SKM-1 treated with dmso at 0.1 percent for 144 hours (cell line): Measurements from ENCODE around the gene LRRC59.

Experiments used
- DNase-seq: peaks from one replicate; lab custom pipeline; 2025; ENCODE audit not compliant: unreplicated experiment; lab: John Stamatoyannopoulos, UW

Gene LRRC59

DNA sequence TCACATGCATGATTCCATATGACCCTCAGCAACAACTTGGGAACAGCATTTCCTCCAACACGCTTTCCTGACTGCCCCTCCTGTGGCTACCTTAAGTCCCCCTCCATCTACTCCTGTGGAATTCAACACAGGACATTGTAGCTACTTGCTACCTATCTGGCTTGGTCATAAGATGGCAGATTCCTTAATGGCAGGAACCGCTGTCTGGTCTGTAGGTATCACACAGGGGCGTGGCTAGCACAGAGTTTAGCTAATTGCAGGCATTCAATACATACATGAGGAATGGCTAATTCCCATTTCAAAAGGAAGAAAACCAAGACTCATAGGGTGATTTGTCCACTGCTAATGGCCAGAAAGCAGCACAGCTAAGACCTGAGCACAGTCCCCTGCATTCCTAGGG, 8.6 kb downstream of the LRRC59 start:
- no peak for DNase-seq

DNA sequence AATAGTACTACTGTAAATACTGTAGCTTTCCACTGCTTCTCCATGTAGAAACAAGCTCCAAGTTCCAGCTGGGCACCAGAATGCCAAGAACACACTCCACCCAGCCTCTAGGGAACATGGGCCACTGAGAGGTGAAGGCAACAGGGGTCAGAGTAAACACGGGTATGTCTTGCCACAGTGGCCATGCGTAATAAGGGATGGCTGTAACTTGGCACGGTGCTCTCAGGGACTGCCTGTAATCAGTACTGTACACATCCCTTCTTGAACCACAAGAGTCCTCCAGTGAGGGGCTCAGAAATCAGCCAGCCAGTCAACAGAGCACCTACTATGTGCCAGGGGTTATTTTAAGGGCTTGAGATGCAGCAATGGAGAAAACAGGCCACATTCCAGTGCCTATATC, 10.8 kb downstream of the LRRC59 start:
- DNase-seq = no peak

DNA sequence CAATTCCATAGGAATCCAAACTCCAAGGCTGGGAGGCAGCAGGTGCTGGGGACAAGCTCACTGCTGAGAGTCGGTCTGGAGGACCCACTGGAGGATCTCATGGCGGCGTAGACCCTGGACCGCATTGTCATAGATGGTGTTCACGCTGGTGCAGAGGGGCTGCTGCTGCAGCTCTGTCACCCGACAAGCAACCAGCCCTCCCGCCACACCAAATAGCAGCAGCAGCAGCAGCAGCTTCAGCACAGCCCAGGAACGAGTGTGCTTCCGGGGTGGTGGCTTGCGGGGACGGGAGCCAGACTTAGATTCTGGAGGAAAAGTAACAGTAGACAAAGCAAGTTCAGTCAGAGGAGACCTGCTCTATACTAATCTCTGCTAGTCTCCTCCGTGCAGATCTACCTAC, 14.4 kb downstream of the LRRC59 start:
- no peak for DNase-seq

DNA sequence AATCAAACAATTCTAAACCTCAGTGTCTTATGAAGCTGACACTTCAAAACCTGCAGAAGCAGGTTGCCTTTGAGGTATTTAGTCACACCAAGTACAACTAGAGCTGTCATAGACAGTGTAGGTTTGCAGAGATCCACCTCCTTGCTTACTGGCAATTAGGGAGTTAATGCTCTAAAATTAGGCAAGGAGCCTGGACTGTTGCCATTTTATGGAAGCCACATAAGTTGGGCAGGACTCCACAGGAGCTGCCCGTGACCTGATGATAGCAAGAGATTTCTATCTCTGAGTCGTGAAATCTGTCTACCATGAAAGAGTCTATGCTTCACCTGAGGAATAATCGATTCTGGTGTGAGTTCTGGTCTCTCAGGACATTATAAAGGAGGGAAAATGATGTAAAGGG, 15.4 kb downstream of the LRRC59 start:
- no peak for DNase-seq

DNA sequence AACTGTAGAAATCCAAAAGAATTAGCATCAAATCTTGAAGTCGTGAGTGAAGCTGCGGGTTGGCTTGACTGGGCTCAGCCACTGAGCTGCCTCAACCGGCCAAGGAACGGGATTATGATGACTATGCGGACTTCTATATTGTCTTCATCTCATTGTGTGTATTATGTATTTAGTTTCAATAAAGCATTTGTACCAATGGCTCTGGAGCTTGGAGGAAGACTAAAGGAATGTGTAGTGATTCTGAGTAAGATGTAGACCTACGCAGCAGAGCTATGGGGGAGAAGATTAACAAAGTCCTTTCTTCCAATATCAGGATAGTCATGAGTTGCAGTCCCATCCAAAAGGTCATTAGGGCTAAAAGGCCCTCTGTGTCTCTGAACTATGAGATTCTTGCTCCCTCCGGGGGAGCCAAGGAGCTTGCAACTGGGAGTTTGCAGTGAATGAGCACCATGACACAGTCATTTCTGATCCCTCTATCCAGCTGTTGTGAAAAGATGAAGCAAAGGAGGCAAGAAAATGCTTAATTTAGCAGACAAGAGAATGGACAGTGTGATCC, 16.0 kb downstream of the LRRC59 start:
- DNase-seq = no peak

DNA sequence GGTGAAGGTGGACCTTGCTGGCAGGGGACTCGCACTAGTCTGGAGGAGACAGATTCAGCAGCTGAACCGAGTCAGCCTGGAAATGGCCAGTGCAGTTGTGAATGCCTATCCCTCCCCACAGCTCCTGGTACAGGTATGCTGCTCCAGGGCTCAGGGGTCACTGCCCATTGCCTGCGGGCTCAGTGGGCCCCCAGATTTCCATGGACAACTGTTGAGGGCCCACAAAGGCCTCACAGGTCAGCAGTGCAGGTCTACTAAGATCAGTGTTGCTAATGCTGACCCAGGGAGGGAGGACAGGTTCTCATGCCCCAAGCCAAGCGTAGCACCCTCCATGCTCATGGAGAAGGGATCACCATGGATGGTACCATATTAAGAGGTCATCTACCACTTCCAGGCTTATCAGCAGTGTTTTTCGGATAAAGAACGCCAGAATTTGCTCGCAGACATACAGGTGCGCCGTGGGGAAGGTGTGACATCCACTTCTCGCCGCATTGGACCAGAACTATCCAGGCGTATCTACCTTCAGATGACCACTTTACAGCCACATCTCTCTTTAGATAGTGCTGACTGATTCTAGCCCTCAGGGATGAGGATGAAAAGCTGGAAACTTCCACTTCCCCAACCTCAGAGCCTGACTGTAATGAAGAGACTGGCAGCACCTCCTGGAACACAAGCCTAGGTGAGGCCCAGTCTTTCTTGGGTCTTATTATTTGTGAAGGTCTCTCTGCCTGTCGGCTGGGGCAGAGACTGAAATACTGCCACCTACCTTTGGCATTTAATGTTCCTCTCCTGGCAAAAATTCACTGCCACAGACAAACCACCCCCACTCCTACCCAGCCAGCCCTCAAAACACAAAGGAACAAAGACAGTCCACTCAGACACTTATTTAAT, 16.7 kb downstream of the LRRC59 start:
- no peak for DNase-seq

DNA sequence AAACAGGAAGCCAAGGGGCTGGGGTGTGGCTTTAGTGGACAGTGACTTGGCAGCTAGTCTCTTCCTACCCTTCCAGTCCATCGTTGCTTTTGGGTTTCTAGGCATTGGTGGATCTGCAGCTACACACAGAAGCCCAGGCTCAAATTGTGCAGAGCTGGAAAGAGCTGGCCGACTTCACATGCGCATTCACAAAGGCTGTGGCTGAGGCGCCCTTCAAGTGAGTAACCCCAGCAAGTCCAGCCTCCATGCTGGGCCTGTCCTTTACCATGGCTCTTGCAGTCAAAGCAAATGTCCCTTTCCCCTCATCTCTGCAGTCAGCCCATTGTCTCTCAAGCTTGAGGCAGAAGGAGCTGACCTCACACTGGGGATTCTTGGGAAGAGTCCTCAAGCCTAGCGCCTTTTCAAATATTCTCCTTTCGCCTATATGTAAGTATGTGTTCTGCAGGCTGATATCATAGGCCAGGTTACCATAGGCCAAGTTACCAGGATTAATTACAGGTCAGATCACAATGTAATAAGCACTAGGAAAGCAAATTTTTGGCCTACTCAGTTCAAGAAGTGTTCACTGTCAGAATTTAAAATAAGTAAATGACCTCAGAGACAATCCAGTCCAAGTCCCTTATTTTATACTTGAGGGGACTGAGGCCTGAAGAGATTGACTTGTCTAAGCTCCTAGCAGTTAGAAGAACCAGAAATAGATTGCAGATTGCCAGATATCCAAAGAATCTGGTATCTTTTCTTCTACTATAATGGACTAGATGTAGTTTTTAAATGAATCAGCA, 17.8 kb downstream of the LRRC59 start:
- no peak for DNase-seq

DNA sequence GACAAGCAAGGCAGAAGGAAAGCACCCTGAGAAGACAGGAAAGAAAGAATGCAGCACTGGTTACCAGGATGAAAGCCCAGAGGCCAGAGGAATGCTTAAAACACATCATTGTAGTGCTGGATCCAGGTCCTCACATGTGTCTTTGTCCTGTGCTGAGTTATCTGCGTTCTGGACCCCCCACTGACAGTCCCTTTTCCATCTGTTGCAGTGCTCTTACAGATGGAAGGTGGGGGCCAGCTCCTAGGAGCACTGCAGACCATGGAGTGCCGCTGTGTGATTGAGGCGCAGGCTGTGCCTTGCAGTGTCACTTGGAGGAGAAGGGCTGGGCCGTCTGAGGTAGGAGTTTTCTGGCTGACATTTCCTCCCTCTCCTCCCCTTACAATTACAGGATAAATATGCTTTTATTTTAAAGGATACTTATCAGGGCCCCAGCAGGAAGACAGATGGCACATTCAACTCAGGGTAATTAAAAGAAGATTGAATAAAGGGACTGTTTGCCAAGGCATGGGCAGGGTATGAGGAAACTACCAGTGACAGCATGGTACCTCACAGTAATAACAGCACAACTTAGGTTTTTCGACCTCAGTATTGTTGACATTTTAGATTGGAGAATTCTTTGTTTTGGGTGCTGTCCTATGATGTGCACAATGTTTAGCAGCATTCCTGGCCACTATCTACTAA, 21.3 kb downstream of the LRRC59 start:
- DNase-seq = no peak

DNA sequence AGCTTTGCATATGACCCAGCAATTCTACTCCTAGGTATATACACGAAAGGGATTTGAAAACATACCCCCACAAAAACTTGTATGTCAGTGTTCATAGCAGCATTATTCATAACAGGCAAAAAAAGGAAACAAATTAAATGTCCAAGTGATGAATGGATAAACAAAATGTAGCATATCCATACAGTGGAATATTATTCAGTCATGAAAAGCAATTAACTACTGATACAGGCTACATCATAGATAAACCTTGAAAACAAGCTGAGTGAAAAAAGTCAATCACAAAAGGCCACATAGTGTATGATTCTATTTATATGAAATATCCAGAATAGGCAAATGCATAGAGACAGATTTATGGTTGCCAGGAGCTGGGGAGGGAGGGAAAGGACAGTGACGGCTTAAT, 23.6 kb downstream of the LRRC59 start:
- DNase-seq = no peak

DNA sequence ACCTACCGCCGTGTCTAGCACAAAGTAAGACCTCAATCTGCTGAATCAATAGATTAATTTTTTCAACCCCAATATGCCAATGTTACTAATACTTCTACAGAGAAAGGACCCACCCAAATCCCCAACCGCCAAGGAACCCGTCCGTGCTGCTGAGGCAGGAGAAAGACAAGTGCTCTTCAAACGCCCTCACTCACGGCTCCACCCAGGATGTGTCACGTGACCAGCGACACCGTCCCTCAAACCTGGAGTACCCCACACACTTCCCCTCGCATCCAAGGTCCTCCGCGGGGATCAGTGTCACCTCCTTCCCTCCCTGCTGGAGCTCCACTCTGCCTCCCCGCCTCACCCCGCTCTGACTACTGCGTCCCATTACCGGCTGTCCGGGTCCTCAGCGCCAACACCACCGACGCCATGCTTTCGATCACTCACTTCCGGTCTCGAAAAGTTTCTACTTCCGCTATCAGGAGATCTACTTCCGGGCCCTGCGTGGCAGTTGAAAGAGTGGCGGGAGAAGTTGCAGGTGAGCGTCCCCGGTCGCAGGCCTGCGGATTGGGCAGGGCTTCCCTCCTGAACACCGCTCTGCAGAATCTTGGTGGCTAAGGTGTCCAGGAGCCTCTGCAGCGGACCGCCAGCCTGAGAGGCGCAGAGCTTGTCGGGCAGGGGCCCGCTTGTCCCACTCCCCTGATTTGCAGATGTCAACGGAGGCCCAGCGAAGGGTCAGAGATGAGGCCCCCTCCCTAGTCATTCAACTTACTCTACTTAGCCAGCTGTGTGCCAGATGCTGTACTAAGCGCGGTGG, 24.4 kb downstream of the LRRC59 start, which contains the start of the genes EME1 and MRPL27:
Gene EME1 (plus strand): TSS at position 472 of the 799 bp plus-strand sequence. CDS start 1,980 bp downstream, outside the sequence.
Gene MRPL27 (minus strand): TSS at position 427 of the 799 bp plus-strand sequence. CDS start 14 bp downstream, at position 413.
- DNase-seq = peak; percentile 92

DNA sequence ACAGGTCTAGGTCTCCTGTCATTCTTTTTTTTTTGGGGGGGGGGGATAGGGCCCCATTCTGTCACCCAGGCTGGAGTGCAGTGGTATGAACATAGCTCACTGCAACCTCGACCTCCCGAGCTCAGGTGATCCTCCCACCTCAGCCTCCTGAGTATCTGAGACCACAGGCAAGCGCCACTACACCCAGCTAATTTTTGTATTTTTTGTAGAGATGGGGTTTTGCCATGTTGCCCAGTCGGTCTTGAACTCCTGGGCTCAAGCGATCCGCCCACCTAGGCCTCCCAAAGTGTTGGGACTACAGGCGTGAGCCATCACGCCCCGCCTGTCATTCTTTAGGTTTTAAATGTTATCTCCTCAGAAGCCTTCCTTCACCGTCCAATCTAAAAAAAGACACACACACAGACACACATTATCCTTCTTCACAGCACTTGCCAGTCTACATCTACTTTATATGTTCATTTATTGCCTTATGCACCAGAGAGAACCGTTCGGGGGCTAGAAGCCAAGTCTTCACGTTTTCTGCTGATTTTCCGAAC, 25.0 kb downstream of the LRRC59 start:
- no peak for DNase-seq

DNA sequence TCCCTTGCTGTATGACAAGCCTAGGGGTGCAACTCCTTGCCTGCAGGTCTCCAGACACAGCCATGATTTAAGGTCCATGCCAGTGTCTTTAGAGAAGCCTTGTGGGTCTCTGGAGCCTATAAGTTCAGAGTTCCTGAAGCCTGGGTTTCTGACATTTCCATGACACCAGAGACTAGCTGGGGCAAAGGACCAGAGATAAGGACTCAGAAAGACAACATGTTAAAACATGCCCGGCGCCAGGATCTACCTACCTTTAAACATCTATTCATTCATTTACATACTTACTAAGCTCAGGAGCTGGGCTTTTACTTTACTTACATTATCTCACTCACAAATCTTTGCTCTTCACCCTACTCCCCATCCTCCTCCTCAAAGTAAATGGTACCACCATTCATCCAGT, 25.8 kb downstream of the LRRC59 start:
- DNase-seq = no peak

DNA sequence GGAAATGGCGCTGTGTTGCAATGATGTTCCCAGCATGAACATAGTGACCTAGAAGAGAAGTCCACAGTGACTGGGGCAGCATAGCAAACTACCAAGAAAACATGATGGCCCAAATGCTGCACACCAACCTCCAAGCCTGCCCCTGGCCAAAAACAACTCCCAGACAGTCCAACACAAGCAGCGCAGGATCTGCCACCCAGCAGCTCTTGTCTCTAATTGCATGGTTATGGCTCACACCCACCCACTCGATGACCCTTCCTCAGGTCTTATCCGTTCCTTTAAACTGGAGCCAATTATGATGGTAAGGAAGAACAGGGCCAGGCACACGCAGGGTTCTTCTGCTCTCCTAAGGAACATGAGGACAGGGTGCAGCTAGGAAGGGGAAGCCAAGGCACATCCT, 27.3 kb downstream of the LRRC59 start:
- DNase-seq = no peak

DNA sequence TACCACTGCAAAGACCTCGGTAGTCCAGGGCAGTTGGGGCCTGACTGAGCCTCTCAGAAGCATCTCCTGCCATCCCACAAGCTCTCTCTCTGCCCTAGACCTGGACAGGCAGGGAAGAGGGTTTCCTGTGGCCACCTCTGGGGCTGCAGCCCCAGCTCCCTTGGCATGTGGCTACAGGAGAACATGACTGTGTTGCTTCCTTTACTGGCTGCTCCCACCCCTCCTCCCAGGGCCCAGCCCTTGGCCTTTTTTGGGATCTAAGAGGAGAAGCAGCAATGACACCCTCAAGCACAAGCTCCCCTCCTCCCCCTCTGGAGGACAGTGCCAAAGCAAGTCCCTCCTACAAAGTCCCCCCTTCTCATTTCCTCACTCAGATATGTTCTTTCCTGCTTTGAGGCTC, 29.9 kb downstream of the LRRC59 start:
- no peak for DNase-seq

DNA sequence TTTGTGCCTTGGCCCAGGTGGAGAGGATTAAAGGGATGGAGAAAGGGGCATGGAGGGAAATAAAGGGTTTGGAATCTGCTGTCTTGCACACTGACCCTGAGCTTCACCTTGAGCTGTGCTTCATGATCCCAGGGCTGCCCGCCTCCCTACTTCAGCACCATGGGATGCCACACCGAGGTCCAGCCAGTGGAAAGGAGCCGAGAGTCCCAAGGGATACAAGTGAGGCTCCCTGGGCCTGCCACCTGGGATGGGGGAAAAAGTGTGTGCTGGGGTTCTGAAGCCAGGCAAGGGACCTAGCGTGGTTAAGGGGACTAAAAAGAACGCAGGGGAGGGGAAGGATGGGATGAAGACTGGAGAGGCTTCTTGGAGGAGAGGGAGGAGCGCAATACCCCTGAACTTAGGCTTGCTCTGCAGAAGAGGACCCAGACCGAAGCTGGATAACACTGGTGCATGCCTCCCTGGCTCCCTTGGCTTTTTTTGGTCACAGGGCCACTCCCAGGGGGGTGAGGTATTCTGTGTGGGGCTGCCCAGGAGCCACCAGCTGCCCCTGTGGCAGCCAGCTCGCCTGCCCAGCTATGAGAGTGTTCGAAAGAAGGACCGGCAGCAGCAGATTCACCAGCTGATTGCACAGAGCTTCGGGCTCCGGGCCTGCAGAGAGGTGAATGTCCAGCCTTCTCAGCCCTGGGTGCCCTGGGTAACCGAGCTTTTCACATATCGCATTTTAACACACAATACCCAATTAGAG, 31.5 kb downstream of the LRRC59 start:
- DNase-seq = no peak

DNA sequence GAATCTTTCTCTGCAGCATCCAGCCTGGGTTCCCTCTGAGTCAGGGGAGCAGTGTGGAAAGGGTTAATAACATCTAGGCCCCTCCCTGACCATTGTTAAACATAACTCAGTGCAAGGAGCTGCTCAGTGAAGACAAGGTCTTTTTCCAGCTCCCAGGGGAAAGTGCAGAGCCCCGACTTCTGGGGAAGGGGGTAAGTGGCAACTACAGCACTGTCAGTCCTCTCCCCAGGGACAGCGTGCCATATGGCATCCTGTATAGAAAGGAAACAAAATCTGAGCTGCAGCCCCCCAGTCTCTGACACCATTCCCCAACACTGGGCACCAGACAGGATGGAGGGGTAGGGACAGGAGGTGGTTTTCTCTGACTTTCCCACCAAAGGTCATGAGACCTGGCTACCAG, 32.2 kb downstream of the LRRC59 start:
- DNase-seq = no peak

DNA sequence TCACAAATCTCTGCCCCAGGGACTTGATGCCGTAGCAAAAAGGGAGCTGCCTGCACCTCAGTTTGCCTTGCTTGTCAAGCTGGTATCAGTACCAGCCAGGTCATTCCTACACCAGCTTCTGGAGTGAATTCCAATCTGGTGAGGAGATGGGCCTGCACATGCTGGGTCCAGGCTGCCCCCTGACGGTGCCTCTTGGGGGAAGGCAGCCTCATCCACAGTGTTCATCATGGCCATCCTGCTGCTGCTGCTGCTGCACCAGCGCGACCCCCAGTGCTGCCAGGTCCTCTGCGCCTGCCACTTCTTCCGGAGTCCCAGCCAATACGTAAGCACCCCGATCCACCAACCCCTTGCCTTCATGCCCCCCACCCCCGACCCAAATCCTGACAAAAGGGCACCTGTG, 32.6 kb downstream of the LRRC59 start:
- DNase-seq = no peak

DNA sequence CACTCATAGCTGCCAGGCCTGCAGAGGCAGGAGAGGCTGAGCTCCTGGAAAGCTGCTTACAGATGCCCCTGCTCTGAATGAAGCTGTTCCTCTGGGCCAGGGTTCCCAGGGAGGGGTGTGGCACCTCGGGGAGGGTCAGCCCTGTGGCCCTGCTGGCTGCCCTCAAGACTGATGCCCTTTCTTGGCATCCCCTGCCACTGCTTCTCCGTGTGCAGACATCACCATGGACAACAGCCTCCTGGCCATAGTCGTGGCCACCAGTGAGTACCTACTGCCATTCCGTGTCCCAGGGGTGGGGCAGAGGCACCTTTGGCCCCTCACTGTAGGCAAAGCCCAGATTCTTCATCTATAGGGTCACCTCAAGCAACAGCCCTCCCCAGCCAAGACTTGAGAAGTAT, 33.3 kb downstream of the LRRC59 start:
- no peak for DNase-seq
